Motor neuron (in vitro differentiated cells): ENCODE data around the gene MYO18A. TPM values are rescaled to one million over a fixed set of nuclear protein-coding genes. Genes with fewer than 3 reads are reported as not detected.
A peak's percentile ranks its signal among the peaks of the same experiment; 100 is the strongest.

Experiments
- ATAC-seq, 8 experiments: fragments of 200-7000 bp; cut with Tn5 transposase; replicated peaks in 6 of 8; 2 replicates each; pipeline ENCODE4 v1.8.0; 2021; ENCODE audit warnings: mild to moderate bottlenecking in 8 of 8, moderate library complexity in 8 of 8
- H3K27ac ChIP-seq, 2 donors: fragments of 250-450 bp; sonication (Bioruptor Pico); 2 replicates each; pipeline ENCODE4 v1.9.0; 2021; ENCODE audit warnings: antibody characterized with exemption in 2 of 2, mild to moderate bottlenecking in 2 of 2, moderate library complexity in 1 of 2
- H3K4me1 ChIP-seq, 2 donors: fragments of 250-450 bp; sonication (Bioruptor Pico); replicated peaks in 1 of 2; 2 replicates each; pipeline ENCODE4 v1.6.1; 2021; ENCODE audit warnings: antibody characterized with exemption in 2 of 2, mild to moderate bottlenecking in 2 of 2, moderate library complexity in 1 of 2
- H3K4me3 ChIP-seq, 5 donors: fragments of 250-450 bp; sonication (Bioruptor Pico); 2 replicates each; pipeline ENCODE4 v1.9.0; 2021; ENCODE audit warnings: antibody characterized with exemption in 5 of 5, mild to moderate bottlenecking in 5 of 5, moderate library complexity in 4 of 5
- WGBS, 10 experiments: fragments of 450-650 bp; shearing (Covaris generic); methylation state at CpG; one replicate each; pipeline ENCODE4 v1.0.0; 2022; 5-methylcytosine and 5-hydroxymethylcytosine counted together
- in situ Hi-C, 9 experiments: fragments of 400-800 bp; cut with MboI; loops; one replicate each; pipeline ENCODE4 v1.15.0; 2021; ENCODE audit warnings: low sequenced_read_pairs in 9 of 9, low pct_unique_long_range_greater_than_20kb in 2 of 9; ENCODE audit not compliant: unreplicated experiment in 9 of 9
- total RNA-seq, 8 experiments: library from RNA; unstranded; fragments of 300-600 nt; gene quantifications; 2 replicates each; pipeline versions ENCODE4 v1.2.3 to v1.2.4, GENCODE V29; 2022

MYO18A gene
- total RNA-seq, 8 experiments from 2014 or later = 25.9 to 233 (median 31.1) TPM

DNA sequence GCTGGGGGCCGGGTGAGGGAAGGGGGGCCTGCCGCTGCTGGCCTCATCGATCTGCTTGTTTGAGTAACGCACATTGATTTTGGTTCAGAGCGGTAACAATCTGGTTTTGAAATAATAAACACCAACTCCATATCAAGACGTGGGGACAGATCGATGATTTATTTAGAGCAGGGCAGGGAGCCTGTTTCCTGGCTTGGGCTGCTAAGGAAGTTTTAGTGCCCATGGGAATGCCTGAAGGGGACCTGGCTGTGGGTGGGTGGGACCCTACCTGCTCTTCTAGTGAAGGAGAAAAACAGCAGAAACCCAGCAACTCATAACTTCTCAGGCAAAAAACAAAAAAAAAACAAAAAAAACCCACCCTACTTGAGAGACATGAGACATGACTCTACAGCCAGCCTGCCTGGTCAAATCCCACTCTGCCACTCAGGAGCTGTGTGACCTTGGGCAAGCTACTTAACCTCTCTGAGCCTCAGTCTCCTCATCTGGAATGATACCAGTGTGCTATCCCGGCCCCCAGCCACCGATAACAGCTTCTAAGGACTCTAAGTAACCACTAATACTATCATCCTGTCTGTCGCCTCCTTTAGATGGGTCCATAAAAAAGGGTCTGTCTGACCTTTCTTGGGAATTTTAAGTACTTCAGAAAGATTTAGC, 71.2 kb downstream of the MYO18A start:
- no peak for ATAC-seq
- WGBS, 10 experiments = 55 to 80% (median 67%) methylated on average over 1 to 8 of the region's 10 CpGs; no CpG with 5 or more reads in 6 of the 10 experiments
- in situ Hi-C loops = loop anchor here in 4 of 9 experiments (10.0 to 25.0 kb wide), 3 partner anchors 134 to 372 kb away; partner anchors contain the start of genes NEK8 (in 1 of the 4), TLCD1 (in 1 of the 4) and TRAF4 (in 1 of the 4)
- no peak overlapping the region for H3K4me3 ChIP-seq
- peak overlapping the region in 1 of 2 donors; percentile 1 for H3K27ac ChIP-seq
- H3K4me1 ChIP-seq = peaks cover 43 to 51% of the 10 kb centered on the region in 2 donors

- H3K27ac ChIP-seq = peak overlapping the region; percentile 13 to 46
- in situ Hi-C loops = loop anchor here in 4 of 9 experiments (10.0 to 25.0 kb wide), 3 partner anchors 133 to 371 kb away; partner anchors contain the start of genes NEK8 (in 1 of the 4), TLCD1 (in 1 of the 4) and TRAF4 (in 1 of the 4)
- WGBS, 10 experiments = 40 to 100% (median 90%) methylated on average over 1 to 9 of the region's 11 CpGs; no CpG with 5 or more reads in 1 of the 10 experiments
- H3K4me1 ChIP-seq = peaks cover 43 to 51% of the 10 kb centered on the region in 2 donors
- ATAC-seq = peak in 5 of 8 experiments; percentile 48 to 74 (median 60)
- H3K4me3 ChIP-seq = no peak overlapping the region
Measured at GRCh38 chr17:29107933-29108822, 72.0 kb downstream of the MYO18A start.

DNA sequence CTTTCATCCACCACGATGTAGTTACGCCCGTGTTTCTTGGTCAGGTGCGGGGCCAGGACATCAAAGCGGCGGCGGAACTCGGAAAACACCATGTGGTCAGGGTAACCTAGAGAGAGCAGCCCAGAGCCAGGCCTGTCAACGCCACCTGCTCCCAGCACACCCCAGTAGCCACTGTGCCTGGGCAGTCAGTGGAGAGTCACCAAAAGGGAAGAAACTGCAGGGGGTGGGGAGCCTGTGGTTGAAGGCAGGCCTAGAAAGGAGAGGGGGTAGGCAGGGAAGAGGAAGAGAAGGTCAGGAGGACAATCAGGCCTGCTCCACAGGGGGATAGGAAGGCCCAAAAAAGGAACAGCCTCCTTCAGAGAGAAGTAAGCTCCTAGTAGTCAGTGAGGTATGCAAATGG, 73.1 kb downstream of the MYO18A start:
- in situ Hi-C loops = loop anchor here in 4 of 9 experiments (10.0 to 25.0 kb wide), 3 partner anchors 132 to 370 kb away; partner anchors contain the start of genes NEK8 (in 1 of the 4), TLCD1 (in 1 of the 4) and TRAF4 (in 1 of the 4)
- 93 to 100% (median 100%) methylated on average over 1 to 6 of the region's 9 CpGs; no CpG with 5 or more reads in 7 of the 10 experiments for WGBS, 10 experiments
- ATAC-seq = no peak

DNA sequence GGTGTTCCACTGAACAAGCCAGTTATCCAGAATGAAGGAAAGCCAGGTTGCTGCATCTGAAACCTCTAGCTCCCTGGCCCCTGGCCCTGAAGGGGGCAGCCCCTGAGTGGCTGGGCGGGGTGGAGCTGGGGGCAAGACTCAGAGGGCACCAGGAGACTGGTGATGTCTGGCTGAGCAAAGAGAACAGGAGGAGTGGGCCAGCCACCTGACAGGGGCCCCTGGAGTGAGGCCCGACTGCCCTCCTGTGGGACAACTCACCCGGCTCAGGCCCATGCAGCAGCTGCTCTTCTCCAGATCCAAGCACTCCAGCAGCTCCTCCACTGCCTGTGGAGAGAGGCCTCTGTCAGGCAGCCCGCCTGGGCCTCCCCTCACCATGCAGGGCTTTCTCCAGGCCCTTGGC, 76.9 kb downstream of the MYO18A start:
- ATAC-seq = peak in 3 of 8 experiments; percentile 20 to 45 (median 27)
- in situ Hi-C loops = loop anchor here in 4 of 9 experiments (10.0 to 25.0 kb wide), 3 partner anchors 129 to 366 kb away; partner anchors contain the start of genes NEK8 (in 1 of the 4), TLCD1 (in 1 of the 4) and TRAF4 (in 1 of the 4)
- H3K27ac ChIP-seq = no peak overlapping the region
- H3K4me3 ChIP-seq = no peak overlapping the region
- peaks cover 28 to 29% of the 10 kb centered on the region in 2 donors for H3K4me1 ChIP-seq
- 80% methylated on average over 1 to 2 of the region's 4 CpGs; no CpG with 5 or more reads in 8 of the 10 experiments for WGBS, 10 experiments

More for the DNA sequence above, 73.1 kb downstream of the MYO18A start:
- H3K4me1 ChIP-seq = peaks cover 44 to 45% of the 10 kb centered on the region in 2 donors
- no peak overlapping the region for H3K4me3 ChIP-seq
- H3K27ac ChIP-seq = peak overlapping the region; percentile 39 to 44

DNA sequence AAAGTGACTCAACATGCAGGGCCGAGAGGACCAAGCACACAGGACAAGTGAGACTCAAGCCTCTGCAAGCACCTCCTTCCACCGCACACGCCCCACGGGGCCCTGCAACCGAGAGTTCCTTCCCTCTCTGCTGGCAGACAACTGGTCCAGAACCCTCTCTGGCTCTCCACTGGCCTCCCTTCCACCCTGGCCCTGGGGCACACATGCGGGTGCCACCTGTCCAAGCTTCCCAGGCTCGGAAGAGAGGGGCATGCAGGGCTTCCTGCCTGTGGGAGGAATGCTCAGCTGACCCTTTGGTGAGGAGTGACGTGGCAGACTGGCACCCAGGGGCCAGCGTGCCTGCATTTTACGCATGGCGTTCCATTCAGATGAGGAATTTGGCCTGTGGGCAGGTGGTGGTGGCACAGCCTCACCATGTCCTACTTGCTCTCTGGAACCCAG, 77.4 kb downstream of the MYO18A start:
- H3K4me1 ChIP-seq = peaks cover 22 to 24% of the 10 kb centered on the region in 2 donors
- no peak overlapping the region for H3K4me3 ChIP-seq
- in situ Hi-C loops = loop anchor here in 4 of 9 experiments (10.0 to 25.0 kb wide), 3 partner anchors 128 to 365 kb away; partner anchors contain the start of genes NEK8 (in 1 of the 4), TLCD1 (in 1 of the 4) and TRAF4 (in 1 of the 4)
- ATAC-seq = peak in 4 of 8 experiments; percentile 10 to 68 (median 20)
- WGBS, 10 experiments = 71 to 100% (median 79%) methylated on average over 1 to 5 of the region's 11 CpGs; no CpG with 5 or more reads in 4 of the 10 experiments
- H3K27ac ChIP-seq = no peak overlapping the region

DNA sequence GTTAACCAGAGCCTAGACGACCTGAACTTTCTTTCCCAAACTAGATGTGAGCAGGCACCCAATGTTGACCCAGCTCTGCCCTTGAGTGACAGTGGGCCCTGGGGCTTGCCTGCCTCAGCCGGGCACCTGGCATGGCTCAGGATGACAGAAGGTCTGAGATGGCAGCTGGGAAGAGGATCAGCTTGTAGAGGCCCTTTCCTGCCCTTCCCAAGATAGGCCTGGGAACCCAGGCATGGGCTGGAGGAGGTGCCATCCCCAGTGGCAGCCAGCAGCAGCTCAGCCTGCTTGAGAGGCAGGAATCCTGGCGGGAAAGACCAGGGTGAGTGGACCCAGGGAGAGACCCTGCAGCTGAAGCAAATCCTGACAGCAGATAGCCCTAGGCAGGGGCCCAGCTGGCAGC, 78.2 kb downstream of the MYO18A start:
- Histone ChIP-seq H3K4me3 (no peak overlapping the region), H3K27ac (no peak overlapping the region), H3K4me1 (peaks cover 18 to 19% of the 10 kb centered on the region in 2 donors)
- whole genome bisulfite sequencing, 10 experiments = 69 to 100% (median 90%) methylated on average over 1 to 2 of the region's 3 CpGs; no CpG with 5 or more reads in 5 of the 10 experiments
- in situ Hi-C loops = loop anchor here in 4 of 9 experiments (10.0 to 25.0 kb wide), 3 partner anchors 127 to 365 kb away; partner anchors contain the start of genes NEK8 (in 1 of the 4), TLCD1 (in 1 of the 4) and TRAF4 (in 1 of the 4)
- peak in 4 of 8 experiments; percentile 18 to 34 (median 24) for ATAC-seq

DNA sequence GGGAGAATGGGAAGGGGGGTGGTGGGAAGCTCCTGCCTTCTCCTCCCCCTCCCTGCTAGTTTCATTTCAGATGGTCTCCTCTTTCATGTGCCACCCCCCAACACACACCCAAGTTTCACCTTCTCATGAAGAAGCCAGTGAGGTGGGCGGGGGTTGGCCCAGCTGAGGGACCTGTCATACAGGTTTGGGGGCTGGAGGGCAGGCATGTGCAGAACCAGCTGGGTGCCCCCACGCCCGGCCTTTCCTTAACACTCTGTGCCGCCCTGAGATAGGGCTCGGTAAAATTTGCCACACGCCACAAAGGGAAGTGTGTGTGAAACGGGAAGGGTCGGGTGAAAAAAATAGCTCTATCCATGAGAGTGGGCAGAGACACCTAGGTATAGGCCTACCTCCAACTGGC, 79.9 kb downstream of the MYO18A start:
- no peak overlapping the region for H3K4me3 ChIP-seq
- 89 to 92% methylated on average over 3 to 4 of the region's 8 CpGs; no CpG with 5 or more reads in 8 of the 10 experiments for WGBS, 10 experiments
- in situ Hi-C loops = loop anchor here in 4 of 9 experiments (10.0 to 25.0 kb wide), 3 partner anchors 125 to 363 kb away; partner anchors contain the start of genes NEK8 (in 1 of the 4), TLCD1 (in 1 of the 4) and TRAF4 (in 1 of the 4)
- no peak for ATAC-seq
- peaks cover 12 to 19% of the 10 kb centered on the region in 2 donors for H3K4me1 ChIP-seq
- H3K27ac ChIP-seq = no peak overlapping the region

DNA sequence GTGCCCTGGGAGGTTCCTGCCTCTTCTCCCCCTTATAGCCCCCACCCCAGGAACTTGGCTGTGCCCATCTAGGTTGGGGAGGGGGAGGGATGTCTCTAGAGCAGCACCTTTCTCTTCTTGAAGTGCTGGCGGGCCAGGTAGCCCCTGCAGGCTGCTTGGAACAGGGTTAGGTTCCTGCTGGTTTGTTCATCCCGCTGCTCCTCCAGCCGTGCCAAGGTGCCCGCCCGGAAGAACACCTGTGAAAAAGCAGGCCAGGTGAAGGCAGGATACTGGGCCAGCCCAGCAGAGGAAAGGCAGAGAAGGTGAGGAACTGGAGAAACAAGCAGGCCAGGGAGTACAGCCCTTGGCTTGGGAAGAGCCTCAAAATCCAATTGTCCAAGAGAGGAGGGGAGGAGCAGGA, 80.7 kb downstream of the MYO18A start:
- H3K4me3 ChIP-seq = no peak overlapping the region
- no peak overlapping the region for H3K27ac ChIP-seq
- in situ Hi-C loops = no loop called here
- H3K4me1 ChIP-seq = peaks cover 12 to 18% of the 10 kb centered on the region in 2 donors
- 100% methylated on average over 1 of the region's 5 CpGs; no CpG with 5 or more reads in 8 of the 10 experiments for WGBS, 10 experiments
- ATAC-seq = no peak

GRCh38 chr17:29096094-29096493, 84.1 kb downstream of the MYO18A start:
- H3K27ac ChIP-seq = no peak overlapping the region
- H3K4me1 ChIP-seq = peaks cover 18 to 24% of the 10 kb centered on the region in 2 donors
- in situ Hi-C loops = no loop called here
- peak in 1 of 8 experiments; percentile 13 for ATAC-seq
- H3K4me3 ChIP-seq = no peak overlapping the region
- 39 to 80% (median 63%) methylated on average over 2 to 6 of the region's 6 CpGs; no CpG with 5 or more reads in 5 of the 10 experiments for WGBS, 10 experiments

- peaks cover 25 to 31% of the 10 kb centered on the region in 2 donors for H3K4me1 ChIP-seq
- in situ Hi-C loops = no loop called here
- ATAC-seq = no peak
- no peak overlapping the region for H3K4me3 ChIP-seq
- no peak overlapping the region for H3K27ac ChIP-seq
- 93 to 100% (median 100%) methylated on average over 1 to 4 of the region's 6 CpGs; no CpG with 5 or more reads in 5 of the 10 experiments for WGBS, 10 experiments
Measured at GRCh38 chr17:29095439-29095838, 84.8 kb downstream of the MYO18A start.

GRCh38 chr17:29094101-29094708, 86.0 kb downstream of the MYO18A start:
- no peak for ATAC-seq

More at GRCh38 chr17:29094101-29094708, 86.0 kb downstream of the MYO18A start:
- H3K27ac ChIP-seq = no peak overlapping the region
- H3K4me3 ChIP-seq = no peak overlapping the region
- 80 to 100% methylated on average over 1 to 5 of the region's 11 CpGs; no CpG with 5 or more reads in 8 of the 10 experiments for WGBS, 10 experiments
- in situ Hi-C loops = no loop called here
- H3K4me1 ChIP-seq = peaks cover 33 to 38% of the 10 kb centered on the region in 2 donors
